Measurements from ENCODE around the gene IFNL3. TPM values are rescaled to one million over a fixed set of nuclear protein-coding genes. Genes with fewer than 3 reads are reported as not detected.

IFNL3 gene
- polyA plus RNA-seq, 1 donor = not detected

DNA sequence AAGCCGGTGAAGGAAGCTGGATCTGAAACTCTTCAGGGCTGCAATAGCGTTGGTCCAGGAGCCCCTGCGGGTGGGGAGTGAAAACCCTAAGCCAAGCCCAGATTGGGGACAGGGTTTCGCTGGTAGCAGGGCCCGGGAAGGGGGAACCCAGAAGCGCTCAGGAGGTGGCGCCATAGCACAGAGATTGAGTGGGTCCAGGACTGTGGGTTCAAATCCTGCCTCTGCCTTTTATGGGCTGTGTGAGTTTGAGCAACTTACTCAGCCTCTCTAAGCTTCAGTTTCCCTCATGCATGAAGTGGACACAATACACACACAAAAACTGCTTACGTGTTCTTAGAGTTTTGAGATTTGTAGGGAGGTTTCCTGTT lies 32.4 kb downstream of the IFNL3 start:
- DNase-seq = no peak

DNA sequence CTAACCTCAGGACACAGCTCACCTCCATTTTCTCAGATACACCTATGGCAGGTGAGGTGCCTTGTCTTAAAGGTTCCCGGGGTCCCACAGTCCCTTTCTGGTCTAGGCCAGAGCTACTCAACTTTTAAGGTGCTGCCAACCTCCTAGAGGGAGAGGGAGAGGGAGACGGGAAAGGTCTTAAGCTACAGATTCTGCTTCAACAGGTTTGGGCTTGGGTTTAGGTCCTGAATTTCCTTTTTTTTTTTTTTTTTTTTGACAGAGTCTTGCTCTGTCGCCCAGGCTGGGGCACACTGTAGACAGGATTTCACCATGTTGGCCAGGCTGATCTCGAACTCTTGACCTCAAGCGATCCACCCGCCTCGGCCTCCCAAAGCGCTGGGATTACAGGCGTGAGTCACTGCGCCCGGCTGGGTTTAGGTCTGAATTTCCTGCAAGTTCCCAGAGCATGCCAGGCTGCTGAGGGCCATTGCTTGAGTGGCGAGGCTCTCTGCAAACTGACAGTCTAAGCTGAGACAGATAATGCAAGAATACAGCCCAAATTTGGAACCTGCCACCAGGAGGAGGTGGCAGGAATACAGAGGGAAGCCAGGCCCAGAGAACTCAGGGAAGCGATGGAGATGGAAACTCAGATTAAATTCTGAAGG lies 33.0 kb downstream of the IFNL3 start:
- DNase-seq = no peak

DNA sequence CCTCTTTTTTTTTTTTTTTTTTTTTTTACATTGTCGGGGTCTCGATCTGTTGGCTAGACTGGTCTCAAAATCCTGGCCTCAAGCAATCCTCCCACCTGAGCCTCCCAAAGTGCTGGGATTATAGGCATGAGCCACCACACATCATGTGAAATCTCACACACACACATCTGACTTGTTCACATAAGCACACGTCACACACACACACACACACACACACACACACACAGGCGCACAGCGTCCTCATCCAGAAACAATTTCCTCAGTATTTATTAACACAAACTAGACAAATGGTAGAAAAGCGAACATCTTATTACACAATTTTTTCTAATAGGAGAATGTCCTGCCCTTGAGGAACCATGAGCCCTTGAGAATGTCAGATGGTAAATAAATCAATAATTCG lies 35.6 kb downstream of the IFNL3 start:
- no peak for DNase-seq

DNA sequence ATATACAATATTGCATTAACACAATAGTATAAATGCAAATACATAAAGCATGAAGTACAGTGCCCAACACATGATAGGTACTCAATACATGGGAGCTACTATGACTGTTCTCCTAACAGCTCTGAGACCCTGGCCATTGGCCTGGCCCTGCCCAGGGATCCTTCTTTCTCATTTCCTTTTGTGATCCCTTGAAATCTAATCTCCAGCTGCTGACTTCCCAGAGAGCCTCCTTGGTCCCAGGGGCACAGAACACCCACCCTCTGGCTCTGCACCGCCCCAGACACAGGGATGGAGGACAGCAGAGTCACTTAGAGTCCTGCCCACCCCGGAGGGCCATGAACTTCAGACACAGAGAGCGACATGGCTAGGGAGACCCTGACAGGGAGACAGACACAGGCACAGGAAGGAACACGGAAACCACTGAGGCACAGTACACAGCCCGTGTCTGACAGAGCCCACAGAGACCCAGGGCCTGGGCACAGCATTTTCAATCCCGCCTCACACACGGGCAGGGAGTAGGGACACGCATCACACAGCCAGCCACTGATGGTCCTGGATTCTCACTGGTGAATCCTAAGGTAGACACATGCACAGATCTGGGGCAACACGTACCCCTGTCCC lies 36.5 kb downstream of the IFNL3 start:
- no peak for DNase-seq

DNA sequence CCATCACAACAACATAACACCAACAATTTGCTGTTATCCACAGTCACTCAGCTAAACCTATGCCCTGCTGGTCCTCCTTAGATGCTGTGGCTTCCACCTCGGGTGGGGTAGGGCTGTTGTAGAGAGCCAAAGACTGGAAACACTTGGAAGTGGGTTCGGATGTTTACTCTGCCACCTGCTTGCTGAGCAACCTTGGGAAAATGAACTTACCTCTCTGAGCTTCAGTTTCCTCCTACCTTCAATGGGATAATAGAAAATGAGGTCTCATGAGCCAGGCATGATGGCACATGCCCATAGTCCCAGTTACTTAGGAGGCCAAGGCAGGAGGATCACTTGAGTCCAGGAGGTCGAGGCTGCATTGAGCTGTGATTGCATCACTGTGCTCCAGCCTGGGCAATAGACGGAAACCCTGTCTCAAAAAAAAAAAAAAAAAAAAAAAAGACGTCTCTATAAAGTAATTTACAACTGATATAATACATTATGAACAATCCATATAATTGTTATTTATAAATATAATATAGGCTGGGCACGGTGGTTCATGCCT lies 37.4 kb downstream of the IFNL3 start:
- no peak for DNase-seq

DNA sequence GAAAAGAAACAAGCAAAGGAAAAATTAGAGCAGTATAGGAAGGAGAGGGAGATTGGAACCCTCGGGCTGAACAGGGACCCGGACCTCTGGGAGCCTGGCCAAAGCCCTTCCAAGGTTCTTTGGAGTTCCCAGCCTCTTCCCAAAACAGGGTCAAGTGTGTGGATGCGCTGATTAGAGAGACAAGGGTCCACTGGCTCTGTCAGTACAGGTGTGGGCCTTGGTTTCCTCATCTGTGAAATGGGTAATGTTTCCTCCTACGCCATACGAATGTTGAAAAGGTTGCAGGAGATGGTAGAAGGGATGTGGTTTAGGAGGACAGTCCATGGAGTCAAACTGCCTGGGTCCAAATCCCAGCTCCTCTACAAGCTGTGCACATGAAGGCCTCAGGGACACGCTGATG lies 38.7 kb downstream of the IFNL3 start:
- DNase-seq = no peak

DNA sequence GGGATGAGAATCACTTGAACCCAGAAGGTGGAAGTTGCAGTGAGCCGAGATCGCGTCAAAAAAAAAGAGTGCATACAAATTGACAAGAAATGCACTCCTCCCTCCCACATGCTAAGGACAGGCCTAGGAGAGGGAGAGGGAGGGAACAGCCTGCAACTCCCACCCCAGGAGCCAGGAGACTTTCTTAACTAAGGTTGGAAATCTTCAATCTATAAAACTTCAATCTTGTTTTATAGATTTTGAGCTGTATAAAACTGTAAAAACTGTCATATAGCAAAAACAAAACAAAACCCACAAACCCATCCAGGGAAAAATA lies 39.4 kb downstream of the IFNL3 start:
- DNase-seq = no peak

DNA sequence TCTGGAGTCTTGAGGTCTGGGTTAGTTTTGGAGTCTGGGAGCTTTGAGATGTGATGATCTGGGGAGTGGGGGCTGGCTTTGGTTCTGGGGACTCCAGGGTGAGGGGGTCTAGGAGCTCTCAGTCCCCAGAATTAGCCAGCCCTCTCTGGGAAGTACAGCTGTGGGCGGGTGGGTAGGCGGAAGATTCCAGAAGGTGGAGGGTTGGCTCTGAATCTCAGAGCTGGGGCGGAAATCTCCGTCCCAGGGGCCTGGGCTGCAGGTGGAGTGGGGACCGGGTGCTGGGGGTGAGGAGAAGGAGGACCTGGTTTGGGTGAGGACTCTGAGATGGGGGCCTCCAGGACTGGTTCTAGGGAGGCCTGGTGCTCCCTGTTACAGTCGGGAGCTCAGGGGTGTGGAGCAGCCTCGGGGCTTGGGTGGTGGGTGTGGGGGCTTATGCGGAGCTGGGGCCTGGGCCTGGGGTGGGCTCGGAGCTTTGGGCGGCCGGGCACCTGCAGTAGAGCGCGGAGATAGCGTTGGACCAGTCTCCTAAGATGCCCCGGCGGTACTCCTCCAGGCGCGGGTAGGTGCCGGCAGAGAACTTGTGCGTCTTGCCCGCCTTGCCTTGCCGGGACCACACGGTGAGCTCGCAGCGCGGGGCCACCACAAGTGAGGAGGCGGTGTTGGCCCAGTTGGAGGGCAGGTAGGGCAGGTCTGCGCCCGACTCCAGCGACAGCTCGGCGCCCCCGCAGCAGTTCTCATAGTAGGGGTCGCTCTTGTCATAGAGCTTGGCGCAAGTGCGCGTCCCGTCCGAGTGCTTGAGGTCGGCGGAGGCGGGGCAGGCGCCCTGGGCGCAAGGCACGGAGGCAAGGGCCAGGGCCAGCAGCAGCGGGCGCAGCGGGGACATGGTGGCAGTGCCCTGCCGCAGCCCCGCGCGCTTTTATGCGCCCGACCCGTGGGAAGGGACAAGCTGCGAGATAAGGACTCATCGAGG lies 41.1 kb downstream of the IFNL3 start, which contains the start of gene SYCN:
SYCN (minus strand) TSS at position 892 of the 970 bp plus-strand sequence; CDS start at position 883, 9 bp downstream.
- DNase-seq = no peak

DNA sequence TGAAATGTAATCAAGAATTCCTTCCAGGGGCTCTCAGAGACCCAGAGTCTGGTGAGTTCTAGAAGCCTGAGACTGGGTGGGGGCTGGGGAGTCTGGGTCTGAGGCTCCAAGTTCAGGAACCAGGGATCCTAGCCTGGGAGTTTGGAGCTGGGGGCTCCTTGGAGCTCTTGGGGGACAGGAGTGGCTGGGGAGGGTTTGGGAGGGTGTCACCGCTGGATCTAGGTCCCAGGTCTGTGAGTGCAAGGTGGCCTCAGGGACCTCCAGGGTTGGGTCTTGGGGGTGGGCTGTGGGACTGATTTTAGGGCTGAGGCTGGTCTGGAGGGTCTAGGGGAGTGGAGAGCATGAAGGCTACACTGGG lies 41.8 kb downstream of the IFNL3 start:
- DNase-seq = no peak

DNA sequence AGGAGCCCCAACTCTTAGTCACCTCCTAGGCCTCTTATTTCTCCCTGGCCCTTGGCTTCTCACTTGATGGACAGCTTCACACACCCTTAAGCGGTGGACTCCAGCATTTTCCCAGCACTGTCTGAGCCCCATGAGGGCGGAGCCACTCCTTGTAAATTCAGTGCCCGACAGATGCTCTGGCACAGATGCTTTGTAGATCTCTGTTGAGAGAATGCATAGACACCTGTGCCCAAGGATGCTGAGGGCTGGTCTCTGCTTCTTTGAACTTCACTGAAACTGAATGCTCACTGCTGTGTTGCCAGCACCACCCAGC lies 44.0 kb downstream of the IFNL3 start:
- no peak for DNase-seq

DNA sequence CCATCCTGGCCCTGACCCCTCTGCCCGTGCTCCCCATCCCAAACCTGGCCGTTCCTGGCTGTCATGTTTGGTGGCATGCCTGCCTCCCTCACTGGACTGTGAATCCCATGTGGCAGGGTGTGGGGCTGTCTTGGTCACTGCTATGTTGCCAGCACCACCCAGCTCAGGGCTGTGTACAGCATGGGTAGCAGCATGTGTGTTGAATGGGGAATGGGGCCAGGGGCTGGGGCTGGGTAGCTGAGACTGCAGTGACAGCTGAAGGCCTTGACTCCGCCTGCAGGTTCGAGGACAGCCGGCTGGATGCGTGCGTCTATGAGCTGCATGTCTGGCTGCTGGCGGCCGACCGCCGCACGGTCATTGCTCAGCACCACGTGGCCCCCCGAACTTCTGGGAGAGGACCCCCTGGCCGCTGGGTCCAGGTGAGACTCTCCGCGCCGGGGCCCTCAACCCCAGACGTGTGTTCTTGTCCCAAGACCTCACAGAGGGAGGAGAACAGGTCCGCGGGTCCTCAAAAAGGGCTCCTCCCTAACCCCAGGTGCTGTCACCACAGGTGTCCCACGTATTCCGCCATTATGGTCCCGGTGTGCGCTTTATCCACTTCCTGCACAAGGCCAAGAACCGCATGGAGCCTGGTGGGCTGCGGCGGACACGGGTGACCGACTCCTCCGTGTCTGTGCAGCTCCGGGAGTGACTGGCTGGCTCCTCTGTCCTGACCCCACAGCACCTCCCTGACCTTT lies 44.6 kb downstream of the IFNL3 start:
- DNase-seq = no peak

DNA sequence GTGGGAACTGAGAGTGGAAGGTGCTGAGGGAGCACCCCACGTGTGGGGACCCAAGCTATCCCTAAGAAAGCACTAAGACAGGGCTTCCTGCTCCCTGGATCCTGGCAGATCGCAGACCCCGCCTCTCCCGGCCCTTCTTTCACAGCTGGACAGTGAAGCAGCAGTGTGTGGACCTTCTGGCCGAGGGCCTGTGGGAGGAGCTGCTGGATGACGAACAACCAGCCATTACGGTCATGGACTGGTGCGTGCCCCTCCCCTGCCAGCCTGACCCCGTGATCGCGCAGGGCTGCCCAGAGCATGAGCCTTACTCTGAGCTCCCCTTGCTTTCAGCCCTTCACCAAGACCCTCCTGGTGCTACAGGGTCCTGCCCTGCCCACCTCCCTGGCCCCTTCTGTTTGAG lies 45.8 kb downstream of the IFNL3 start:
- peak; percentile 21 for DNase-seq

DNA sequence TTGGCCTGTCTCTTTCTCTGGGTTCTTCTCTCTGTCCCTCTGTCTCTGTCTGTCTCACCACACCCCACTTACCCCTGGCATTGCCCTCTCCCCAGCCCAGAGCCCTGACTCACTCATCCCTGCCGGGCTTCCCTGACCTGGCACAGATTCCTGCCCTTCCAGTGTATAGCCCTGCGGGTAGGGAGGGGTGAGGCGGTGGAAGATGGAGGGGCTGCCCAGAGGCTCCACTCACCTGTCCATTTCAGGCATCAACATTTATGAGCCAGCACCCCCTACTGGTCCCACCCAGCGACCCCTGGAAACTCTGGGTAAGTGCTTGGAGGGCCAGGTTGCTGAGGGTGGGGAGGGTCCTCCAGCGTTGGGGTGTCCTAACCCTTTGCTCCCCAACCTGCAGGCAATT lies 47.0 kb downstream of the IFNL3 start:
- DNase-seq = no peak

DNA sequence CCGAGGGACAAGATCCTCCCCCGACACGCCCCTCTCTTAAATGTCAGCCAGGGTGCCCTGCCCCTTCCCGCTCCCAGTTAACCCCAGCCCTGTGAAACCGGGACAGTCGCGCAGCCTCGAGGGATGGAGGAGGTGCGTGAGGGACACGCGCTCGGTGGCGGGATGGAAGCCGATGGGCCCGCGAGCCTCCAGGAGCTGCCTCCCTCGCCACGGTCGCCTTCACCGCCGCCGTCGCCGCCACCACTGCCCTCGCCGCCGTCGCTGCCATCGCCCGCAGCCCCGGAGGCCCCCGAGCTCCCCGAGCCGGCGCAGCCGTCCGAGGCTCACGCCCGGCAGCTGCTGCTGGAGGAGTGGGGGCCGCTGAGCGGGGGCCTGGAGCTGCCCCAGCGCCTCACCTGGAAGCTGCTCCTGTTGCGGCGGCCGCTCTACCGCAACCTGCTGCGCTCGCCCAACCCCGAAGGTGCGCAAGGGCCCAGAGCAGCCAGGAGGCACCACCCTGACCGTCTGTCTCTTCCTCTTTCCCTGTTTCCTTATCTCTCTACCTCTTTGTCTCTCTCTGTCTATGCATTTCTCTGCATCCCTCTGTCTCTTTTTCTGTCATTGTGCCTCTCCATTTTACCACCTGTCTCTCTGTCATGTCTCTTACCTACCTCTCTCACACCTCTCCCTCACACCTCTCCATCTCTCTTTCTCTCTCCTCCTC lies 47.8 kb downstream of the IFNL3 start, which contains the start of gene NCCRP1:
NCCRP1 (plus strand) TSS at position 105 of the 703 bp plus-strand sequence; CDS start at position 124, 19 bp downstream.
- DNase-seq = no peak

DNA sequence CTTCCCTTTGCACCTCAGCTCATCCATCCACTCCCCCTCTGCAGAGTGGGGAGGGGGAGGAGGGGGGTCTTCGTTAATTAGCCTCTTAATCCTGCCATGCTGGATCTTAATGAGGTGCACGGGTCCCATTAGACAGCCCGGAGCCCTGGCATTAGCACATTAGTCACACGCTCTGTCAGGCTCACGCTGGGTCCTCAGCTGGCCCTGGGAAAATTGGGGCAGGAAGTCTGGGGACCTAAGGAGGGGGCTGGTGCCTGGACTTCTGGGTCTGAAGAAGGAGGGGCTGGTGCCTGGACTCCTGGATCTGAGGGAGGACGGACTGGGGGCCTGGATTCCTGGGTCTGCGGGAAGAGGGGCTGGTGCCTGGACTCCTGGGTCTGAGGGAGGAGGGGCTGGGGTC lies 48.5 kb downstream of the IFNL3 start:
- DNase-seq = no peak

DNA sequence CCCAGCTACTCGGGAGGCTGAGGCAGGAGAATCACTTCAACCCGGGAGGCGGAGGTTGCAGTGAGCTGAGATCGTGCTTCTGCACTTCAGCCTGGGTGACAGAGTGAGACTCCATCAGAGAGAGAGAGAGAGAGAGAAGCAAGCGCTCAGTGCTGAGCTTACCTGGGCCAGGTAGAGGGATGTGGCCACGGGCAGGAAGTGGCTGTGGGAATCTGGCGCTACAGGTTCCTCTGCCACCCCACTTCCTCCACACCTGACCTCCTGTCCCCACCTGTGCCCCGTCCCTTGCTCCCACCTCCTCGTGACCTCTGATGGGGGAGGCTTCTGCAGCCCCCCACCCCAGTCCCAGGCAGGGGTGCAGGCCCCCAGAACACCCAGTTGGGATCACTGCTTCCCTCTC lies 49.1 kb downstream of the IFNL3 start:
- DNase-seq = no peak

DNA sequence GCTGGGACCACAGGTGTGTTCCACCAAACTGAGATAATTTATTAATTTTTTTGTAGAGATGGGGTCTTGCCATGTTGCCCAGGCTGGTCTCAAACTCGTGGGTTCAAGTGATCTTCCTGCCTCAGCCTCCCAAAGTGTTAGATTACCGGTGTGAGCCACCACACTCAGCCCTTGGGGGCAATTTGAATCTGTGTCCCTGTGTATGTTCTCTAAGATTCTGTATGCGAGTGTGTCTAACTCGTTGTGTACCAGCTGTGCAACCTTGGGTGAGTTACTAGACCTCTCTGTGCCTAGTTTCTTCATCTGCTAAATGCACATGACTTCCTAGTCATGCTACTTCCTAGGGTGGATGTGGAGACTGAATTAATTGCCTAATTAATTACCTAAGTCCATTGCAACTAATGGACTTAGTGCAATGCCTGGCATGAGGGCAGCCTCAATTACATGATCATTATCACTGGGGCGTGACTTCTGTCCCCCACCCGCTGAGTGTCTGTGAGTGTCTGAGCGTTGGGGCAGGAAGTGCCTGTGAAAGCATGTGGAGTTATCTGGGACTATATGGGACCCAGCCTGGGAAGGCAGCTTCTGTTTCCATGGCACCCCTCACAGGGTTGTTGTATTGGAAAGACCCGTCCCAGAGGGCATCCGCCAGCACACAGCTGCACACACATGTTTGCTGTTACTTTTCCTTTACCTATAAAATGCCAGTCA lies 49.8 kb downstream of the IFNL3 start:
- no peak for DNase-seq

DNA sequence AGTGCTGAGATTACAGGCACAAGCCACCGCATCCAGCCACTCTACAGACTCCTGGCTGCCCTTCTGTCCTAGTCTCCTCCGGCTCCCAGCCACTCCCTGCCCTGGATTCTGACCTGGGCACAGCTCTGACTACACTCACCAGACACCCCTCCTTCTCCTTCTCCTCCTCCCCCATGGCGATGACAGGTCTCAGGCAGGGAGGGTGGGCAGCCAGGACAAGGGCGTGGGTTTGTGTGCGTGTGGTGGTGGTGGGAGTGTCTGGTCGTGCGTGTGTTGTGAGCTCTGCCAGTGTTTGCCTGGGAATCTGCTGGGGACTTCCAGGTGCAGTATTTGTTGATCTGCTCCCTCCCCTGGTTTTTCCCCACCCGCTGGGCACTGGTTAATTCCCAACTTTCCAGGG lies 51.0 kb downstream of the IFNL3 start:
- DNase-seq = no peak

Data from hindlimb muscle (tissue), 1 donor.